T-helper 9 cell (primary cell): ENCODE measurements around the gene EID2B.

Source experiments
- DNase-seq: peaks from one replicate; pipeline ENCODE4 v3.0.0-alpha.2; 2020

EID2B gene

GRCh38 chr19:39498798-39499642, 33.6 kb downstream of the EID2B start, which contains the start of gene DLL3:
Gene DLL3, plus strand, starts transcription at chr19:39498947. Its CDS starts 28 bp downstream, at chr19:39498975.
- no peak for DNase-seq

- no peak for DNase-seq
These were observed 34.5 kb downstream of the EID2B start for GRCh38 chr19:39497996-39498797.

- DNase-seq = no peak
These were observed 35.0 kb downstream of the EID2B start for GRCh38 chr19:39497701-39497995.

- no peak for DNase-seq
These were observed 36.6 kb downstream of the EID2B start for GRCh38 chr19:39496063-39496462.

GRCh38 chr19:39494661-39495060, 38.0 kb downstream of the EID2B start:
- no peak for DNase-seq

GRCh38 chr19:39492788-39493187, 39.9 kb downstream of the EID2B start:
- DNase-seq = no peak

GRCh38 chr19:39492225-39492624, 40.4 kb downstream of the EID2B start:
- DNase-seq = no peak

GRCh38 chr19:39489756-39490155, 42.9 kb downstream of the EID2B start:
- DNase-seq = no peak

- no peak for DNase-seq
These were observed 49.5 kb downstream of the EID2B start for GRCh38 chr19:39483141-39483540.

GRCh38 chr19:39481676-39482075, 51.0 kb downstream of the EID2B start:
- DNase-seq = no peak

GRCh38 chr19:39481229-39481545, 51.5 kb downstream of the EID2B start:
- DNase-seq = no peak
